Choroid plexus epithelial cell (primary cell): ENCODE measurements around the gene KLF11.

ENCODE experiments used
- DNase-seq: peaks from one replicate; pipeline ENCODE4 v3.0.0-alpha.2; 2010; ENCODE audit warnings: low read depth
- H3K4me3 ChIP-seq: 2 replicates; pipeline ENCODE4 v1.5.1; 2011; ENCODE audit warnings: low read depth, mild to moderate bottlenecking, control low read depth, low read length, moderate library complexity
- TF ChIP-seq, protein P1 (sequence below): conservative IDR thresholded peaks from 2 replicates; pipeline ENCODE4 v1.5.1; 2011; ENCODE audit warnings: low read depth, mild to moderate bottlenecking, control low read depth, inconsistent platforms, low read length, moderate library complexity

The KLF11 gene

GRCh38 chr2:10043256-10043905 is at the start of gene KLF11:
KLF11 (plus strand) TSS chr2:10043550; CDS start chr2:10043717, 167 bp downstream.
- TF ChIP-seq, protein P1, sequence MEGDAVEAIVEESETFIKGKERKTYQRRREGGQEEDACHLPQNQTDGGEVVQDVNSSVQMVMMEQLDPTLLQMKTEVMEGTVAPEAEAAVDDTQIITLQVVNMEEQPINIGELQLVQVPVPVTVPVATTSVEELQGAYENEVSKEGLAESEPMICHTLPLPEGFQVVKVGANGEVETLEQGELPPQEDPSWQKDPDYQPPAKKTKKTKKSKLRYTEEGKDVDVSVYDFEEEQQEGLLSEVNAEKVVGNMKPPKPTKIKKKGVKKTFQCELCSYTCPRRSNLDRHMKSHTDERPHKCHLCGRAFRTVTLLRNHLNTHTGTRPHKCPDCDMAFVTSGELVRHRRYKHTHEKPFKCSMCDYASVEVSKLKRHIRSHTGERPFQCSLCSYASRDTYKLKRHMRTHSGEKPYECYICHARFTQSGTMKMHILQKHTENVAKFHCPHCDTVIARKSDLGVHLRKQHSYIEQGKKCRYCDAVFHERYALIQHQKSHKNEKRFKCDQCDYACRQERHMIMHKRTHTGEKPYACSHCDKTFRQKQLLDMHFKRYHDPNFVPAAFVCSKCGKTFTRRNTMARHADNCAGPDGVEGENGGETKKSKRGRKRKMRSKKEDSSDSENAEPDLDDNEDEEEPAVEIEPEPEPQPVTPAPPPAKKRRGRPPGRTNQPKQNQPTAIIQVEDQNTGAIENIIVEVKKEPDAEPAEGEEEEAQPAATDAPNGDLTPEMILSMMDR, result no peak
- DNase-seq, result peak; percentile 91
- H3K4me3 ChIP-seq, result peak within 1 kb of the TSS; percentile 71

DNA sequence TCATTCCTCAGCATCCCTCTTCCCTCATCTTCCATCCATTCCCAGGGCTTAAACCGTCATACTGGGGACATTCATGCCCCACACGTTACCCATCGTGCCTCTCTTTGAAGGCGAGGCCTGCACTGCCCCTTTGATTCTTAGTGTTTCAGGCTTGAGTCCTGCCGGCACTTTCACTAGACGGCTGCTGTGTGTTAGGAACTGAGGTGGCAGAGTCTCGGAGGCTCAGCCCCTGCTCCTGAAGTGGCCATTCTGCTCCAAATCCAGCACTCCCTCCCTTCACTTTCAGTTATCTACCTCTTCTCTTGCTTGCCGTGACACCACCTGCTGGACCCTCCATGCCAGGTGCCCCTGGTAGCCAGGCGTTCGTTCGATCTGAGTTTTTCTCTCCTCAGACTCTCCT is 48.9 kb upstream of the KLF11 start:
- H3K4me3 ChIP-seq, result no peak overlapping the region
- TF ChIP-seq, protein P1, result no peak

GRCh38 chr2:9995059-9995458 is 48.3 kb upstream of the KLF11 start:
- DNase-seq, result no peak
- H3K4me3 ChIP-seq, result no peak overlapping the region
- TF ChIP-seq, protein P1, result no peak

More for the DNA sequence above, 48.9 kb upstream of the KLF11 start:
- DNase-seq, result no peak

- no peak overlapping the region for H3K4me3 ChIP-seq
- no peak for DNase-seq
- TF ChIP-seq, protein P1, result no peak
Measured at GRCh38 chr2:9996321-9996720, 47.0 kb upstream of the KLF11 start.

- no peak overlapping the region for H3K4me3 ChIP-seq
- no peak for DNase-seq
- TF ChIP-seq, protein P1, result no peak
Measured at GRCh38 chr2:9997936-9998335, 45.4 kb upstream of the KLF11 start.

DNA sequence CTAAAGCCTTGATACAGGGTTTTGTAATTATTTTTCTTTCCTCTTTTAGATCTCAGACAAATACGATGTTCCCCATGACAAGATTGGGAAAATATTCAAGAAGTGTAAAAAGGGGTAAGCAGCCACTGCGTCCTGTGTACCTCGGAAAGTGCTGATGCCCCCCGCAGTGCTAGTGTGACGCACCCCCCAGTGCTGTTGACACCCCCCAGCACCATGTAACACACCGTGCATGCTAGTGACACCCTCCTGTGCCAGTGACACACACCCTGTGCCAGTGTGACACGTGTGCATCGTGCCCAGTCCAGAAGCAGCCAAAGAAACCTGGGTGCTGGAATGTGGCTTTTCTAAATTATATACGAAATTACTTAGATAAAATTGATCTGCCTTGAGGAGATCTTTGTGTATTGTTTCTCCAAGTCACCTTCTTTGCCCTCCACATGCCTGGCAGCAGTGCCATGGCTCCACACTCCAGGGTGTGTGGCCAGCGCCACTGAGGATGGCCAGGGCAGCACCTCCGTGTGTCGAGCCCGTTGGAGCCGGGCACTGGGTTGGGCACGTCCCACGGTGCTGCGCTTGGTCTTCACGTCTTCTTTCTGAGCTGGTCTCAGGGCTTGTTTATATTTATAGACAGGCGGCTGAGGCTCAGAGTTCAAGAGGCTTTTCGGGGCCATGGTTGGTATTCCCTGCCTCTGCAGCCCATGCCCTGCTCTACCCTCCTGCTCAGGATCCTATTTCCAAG is 44.3 kb upstream of the KLF11 start:
- H3K4me3 ChIP-seq, result no peak overlapping the region
- TF ChIP-seq, protein P1, result no peak
- DNase-seq, result no peak
